Astrocyte of the cerebellum (primary cell): ENCODE data around the gene FMO4.
A peak's percentile ranks its signal among the peaks of the same experiment; 100 is the strongest.

Experiments used
- DNase-seq: peaks from one replicate; pipeline ENCODE4 v3.0.0-alpha.2; 2011; ENCODE audit warnings: low read depth
- H3K4me3 ChIP-seq: 2 replicates; pipeline ENCODE4 v1.5.1; 2011; ENCODE audit warnings: mild to moderate bottlenecking, low read depth, low read length, moderate library complexity
- in situ Hi-C: cut with HindIII; loops from 2 replicates; pipeline ENCODE4 v1.10.0; 2017; ENCODE audit warnings: low sequenced_read_pairs
- TF ChIP-seq, protein P1 (sequence below): IDR thresholded peaks from 2 replicates; pipeline ENCODE4 v1.5.1; 2012; ENCODE audit warnings: low read length, low read depth, moderate library complexity, mild to moderate bottlenecking; ENCODE audit errors: missing control alignments

FMO4 gene, protein sequence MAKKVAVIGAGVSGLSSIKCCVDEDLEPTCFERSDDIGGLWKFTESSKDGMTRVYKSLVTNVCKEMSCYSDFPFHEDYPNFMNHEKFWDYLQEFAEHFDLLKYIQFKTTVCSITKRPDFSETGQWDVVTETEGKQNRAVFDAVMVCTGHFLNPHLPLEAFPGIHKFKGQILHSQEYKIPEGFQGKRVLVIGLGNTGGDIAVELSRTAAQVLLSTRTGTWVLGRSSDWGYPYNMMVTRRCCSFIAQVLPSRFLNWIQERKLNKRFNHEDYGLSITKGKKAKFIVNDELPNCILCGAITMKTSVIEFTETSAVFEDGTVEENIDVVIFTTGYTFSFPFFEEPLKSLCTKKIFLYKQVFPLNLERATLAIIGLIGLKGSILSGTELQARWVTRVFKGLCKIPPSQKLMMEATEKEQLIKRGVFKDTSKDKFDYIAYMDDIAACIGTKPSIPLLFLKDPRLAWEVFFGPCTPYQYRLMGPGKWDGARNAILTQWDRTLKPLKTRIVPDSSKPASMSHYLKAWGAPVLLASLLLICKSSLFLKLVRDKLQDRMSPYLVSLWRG

GRCh38 chr1:171313835-171314320 is at the start of gene FMO4:
Gene FMO4, plus strand, starts transcription at chr1:171314183. Its CDS starts 5,643 bp downstream, at chr1:171319826.
- peak within 1 kb of the TSS; percentile 29 for H3K4me3 ChIP-seq
- in situ Hi-C loops: no loop called here
- DNase-seq: peak; percentile 99
- TF ChIP-seq, protein P1, sequence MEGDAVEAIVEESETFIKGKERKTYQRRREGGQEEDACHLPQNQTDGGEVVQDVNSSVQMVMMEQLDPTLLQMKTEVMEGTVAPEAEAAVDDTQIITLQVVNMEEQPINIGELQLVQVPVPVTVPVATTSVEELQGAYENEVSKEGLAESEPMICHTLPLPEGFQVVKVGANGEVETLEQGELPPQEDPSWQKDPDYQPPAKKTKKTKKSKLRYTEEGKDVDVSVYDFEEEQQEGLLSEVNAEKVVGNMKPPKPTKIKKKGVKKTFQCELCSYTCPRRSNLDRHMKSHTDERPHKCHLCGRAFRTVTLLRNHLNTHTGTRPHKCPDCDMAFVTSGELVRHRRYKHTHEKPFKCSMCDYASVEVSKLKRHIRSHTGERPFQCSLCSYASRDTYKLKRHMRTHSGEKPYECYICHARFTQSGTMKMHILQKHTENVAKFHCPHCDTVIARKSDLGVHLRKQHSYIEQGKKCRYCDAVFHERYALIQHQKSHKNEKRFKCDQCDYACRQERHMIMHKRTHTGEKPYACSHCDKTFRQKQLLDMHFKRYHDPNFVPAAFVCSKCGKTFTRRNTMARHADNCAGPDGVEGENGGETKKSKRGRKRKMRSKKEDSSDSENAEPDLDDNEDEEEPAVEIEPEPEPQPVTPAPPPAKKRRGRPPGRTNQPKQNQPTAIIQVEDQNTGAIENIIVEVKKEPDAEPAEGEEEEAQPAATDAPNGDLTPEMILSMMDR: peak; percentile 84

DNA sequence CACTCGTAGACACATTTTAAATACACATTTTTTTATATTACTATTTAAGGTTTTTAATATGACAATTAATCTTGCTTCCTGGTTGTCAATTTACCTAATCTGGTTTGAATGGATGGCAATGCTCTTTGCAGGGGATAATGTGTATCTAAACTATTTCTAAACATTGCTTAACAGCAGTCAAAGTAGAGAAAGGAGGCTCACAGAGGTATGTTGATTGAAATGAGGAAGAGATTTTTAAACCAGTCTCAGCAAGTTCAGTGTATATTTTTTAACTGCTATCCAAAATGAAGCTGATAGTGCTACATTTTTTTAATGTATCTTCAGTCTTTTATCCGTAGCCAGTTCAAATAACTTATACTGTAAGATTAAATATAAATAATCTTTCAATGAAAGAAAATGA is 48.3 kb upstream of the FMO4 start:
- in situ Hi-C loops: no loop called here
- no peak overlapping the region for H3K4me3 ChIP-seq
- no peak for DNase-seq
- TF ChIP-seq, protein P1: no peak

DNA sequence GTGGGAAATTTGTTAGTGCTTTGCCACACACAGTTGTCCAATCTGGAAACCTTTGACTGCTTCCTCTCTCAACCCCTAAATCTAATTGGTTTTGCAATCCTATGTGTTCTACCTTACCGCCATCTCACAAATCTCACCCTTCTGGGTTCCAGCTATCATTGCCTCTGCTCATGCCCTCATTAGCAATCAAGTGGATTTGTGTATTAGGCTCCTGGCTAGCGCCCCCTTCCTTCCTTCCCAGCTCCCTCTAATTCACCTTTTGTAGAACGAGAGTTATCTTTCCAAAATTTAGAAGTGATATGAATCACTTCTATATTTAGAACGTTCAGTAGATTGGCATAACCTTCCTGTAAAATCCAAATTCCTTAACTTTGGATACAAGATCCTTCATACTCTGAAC is 47.1 kb upstream of the FMO4 start:
- in situ Hi-C loops: no loop called here
- TF ChIP-seq, protein P1: no peak
- no peak for DNase-seq
- no peak overlapping the region for H3K4me3 ChIP-seq

DNA sequence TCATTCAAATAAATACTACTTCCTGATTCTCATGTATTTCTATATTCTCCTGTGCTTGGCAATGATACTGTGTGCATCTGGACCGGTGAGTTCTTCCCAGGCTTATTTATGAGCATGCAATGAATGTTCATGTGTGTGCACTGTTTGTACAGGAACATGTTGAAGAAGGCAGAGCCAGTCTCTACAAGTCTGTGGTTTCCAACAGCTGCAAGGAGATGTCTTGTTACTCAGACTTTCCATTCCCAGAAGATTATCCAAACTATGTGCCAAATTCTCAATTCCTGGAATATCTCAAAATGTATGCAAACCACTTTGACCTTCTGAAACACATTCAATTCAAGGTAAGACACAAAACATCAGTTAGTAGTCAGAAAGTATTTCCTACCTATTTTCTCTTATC is 46.6 kb upstream of the FMO4 start:
- in situ Hi-C loops: no loop called here
- no peak overlapping the region for H3K4me3 ChIP-seq
- no peak for DNase-seq
- TF ChIP-seq, protein P1: no peak

GRCh38 chr1:171270806-171271205 is 43.2 kb upstream of the FMO4 start:
- no peak for DNase-seq
- in situ Hi-C loops: no loop called here
- no peak overlapping the region for H3K4me3 ChIP-seq
- TF ChIP-seq, protein P1: no peak

- no peak overlapping the region for H3K4me3 ChIP-seq
- TF ChIP-seq, protein P1: no peak
- in situ Hi-C loops: no loop called here
- DNase-seq: no peak
Observed at GRCh38 chr1:171277534-171277933, 36.4 kb upstream of the FMO4 start.
